GM21717 (cell line): ENCODE data around the gene SHB.
"Not testable (repeated sequence)": the region's sequence is repeated elsewhere in the genome, so short reads cannot be mapped to it uniquely, and the experiment has no call there.

ENCODE experiments used
- ATAC-seq: cut with Tn5 transposase; IDR thresholded peaks from one replicate; pipeline ENCODE4 v1.9.1; 2021; ENCODE audit warnings: mild to moderate bottlenecking, moderate library complexity; ENCODE audit not compliant: unreplicated experiment

SHB gene

GRCh38 chr9:37909836-37910235 is 159.2 kb downstream of the SHB start:
- ATAC-seq = not testable (repeated sequence)

GRCh38 chr9:37909326-37909725 is 159.7 kb downstream of the SHB start:
- ATAC-seq = no peak

- ATAC-seq = no peak
These were observed 160.3 kb downstream of the SHB start for GRCh38 chr9:37908698-37909186.

- ATAC-seq = no peak
These were observed 160.7 kb downstream of the SHB start for GRCh38 chr9:37908283-37908682.

GRCh38 chr9:37906312-37907239 is 162.5 kb downstream of the SHB start:
- ATAC-seq = no peak

- no peak for ATAC-seq
These were observed 163.3 kb downstream of the SHB start for GRCh38 chr9:37905776-37906175.

- no peak for ATAC-seq
These were observed 163.9 kb downstream of the SHB start for GRCh38 chr9:37905131-37905505.

GRCh38 chr9:37904445-37905130 is 164.4 kb downstream of the SHB start:
- ATAC-seq = no peak

- peak; percentile 80 for ATAC-seq
These were observed 165.2 kb downstream of the SHB start, which contains the start of gene SLC25A51 for GRCh38 chr9:37903647-37904444. Gene SLC25A51 (minus strand): TSS chr9:37904127. CDS start chr9:37888550, 15,577 bp downstream.

GRCh38 chr9:37902796-37903646 is 166.0 kb downstream of the SHB start:
- ATAC-seq = peak; percentile 15

GRCh38 chr9:37902131-37902530 is 166.9 kb downstream of the SHB start:
- ATAC-seq = no peak

GRCh38 chr9:37899041-37899440 is 170.0 kb downstream of the SHB start:
- ATAC-seq = no peak

- no peak for ATAC-seq
These were observed 171.4 kb downstream of the SHB start for GRCh38 chr9:37897665-37898064.

GRCh38 chr9:37892063-37892462 is 177.0 kb downstream of the SHB start:
- no peak for ATAC-seq

GRCh38 chr9:37891042-37891441 is 178.0 kb downstream of the SHB start:
- not testable (repeated sequence) for ATAC-seq

GRCh38 chr9:37889536-37889935 is 179.5 kb downstream of the SHB start:
- no peak for ATAC-seq

- not testable (repeated sequence) for ATAC-seq
These were observed 180.9 kb downstream of the SHB start for GRCh38 chr9:37887977-37888583.

GRCh38 chr9:37880916-37881479 is 188.0 kb downstream of the SHB start:
- no peak for ATAC-seq

- ATAC-seq = no peak
These were observed 192.7 kb downstream of the SHB start for GRCh38 chr9:37876376-37876775.
